Measurements from ENCODE around the gene THSD7B. TPM values are rescaled to one million over a fixed set of nuclear protein-coding genes. Genes with fewer than 3 reads are reported as not detected.

Gene THSD7B
- total RNA-seq, 1 donor from 2014 or later: 10.5 TPM

- no peak for DNase-seq (ENCODE audit: low spot score)
- no peak overlapping the region for H3K27ac Mint-ChIP-seq (ENCODE audit: unreplicated experiment)
- no peak for TF ChIP-seq CTCF (IDR thresholded peaks at IDR 0.05; ENCODE audit: unreplicated experiment)
- no peaks in the 10 kb centered on the region for H3K27me3 Mint-ChIP-seq (ENCODE audit: unreplicated experiment)
- no peak overlapping the region for H3K4me3 Mint-ChIP-seq (ENCODE audit: unreplicated experiment)
- H3K9me3 Mint-ChIP-seq (ENCODE audit: unreplicated experiment): peaks cover 4% of the 10 kb centered on the region
- H3K36me3 Mint-ChIP-seq (ENCODE audit: low read depth, unreplicated experiment): peaks cover 7% of the 10 kb centered on the region
- no peaks in the 10 kb centered on the region for H3K4me1 Mint-ChIP-seq (ENCODE audit: unreplicated experiment)
Measured at GRCh38 chr2:136917411-136917881, 152.1 kb downstream of the THSD7B start.

- no peaks in the 10 kb centered on the region for H3K36me3 Mint-ChIP-seq (ENCODE audit: low read depth, unreplicated experiment)
- no peak for TF ChIP-seq CTCF (IDR thresholded peaks at IDR 0.05; ENCODE audit: unreplicated experiment)
- H3K4me3 Mint-ChIP-seq (ENCODE audit: unreplicated experiment): no peak overlapping the region
- H3K27ac Mint-ChIP-seq (ENCODE audit: unreplicated experiment): no peak overlapping the region
- H3K27me3 Mint-ChIP-seq (ENCODE audit: unreplicated experiment): no peaks in the 10 kb centered on the region
- peaks cover 4% of the 10 kb centered on the region for H3K9me3 Mint-ChIP-seq (ENCODE audit: unreplicated experiment)
- DNase-seq (ENCODE audit: low spot score): no peak
- H3K4me1 Mint-ChIP-seq (ENCODE audit: unreplicated experiment): no peaks in the 10 kb centered on the region
Measured at GRCh38 chr2:136919682-136920081, 154.3 kb downstream of the THSD7B start.

- no peak overlapping the region for H3K27ac Mint-ChIP-seq (ENCODE audit: unreplicated experiment)
- H3K36me3 Mint-ChIP-seq (ENCODE audit: low read depth, unreplicated experiment): no peaks in the 10 kb centered on the region
- H3K27me3 Mint-ChIP-seq (ENCODE audit: unreplicated experiment): no peaks in the 10 kb centered on the region
- peaks cover 4% of the 10 kb centered on the region for H3K9me3 Mint-ChIP-seq (ENCODE audit: unreplicated experiment)
- TF ChIP-seq CTCF (IDR thresholded peaks at IDR 0.05; ENCODE audit: unreplicated experiment): no peak
- no peaks in the 10 kb centered on the region for H3K4me1 Mint-ChIP-seq (ENCODE audit: unreplicated experiment)
- H3K4me3 Mint-ChIP-seq (ENCODE audit: unreplicated experiment): no peak overlapping the region
- no peak for DNase-seq (ENCODE audit: low spot score)
Measured at GRCh38 chr2:136920652-136921333, 155.4 kb downstream of the THSD7B start.

- TF ChIP-seq CTCF (IDR thresholded peaks at IDR 0.05; ENCODE audit: unreplicated experiment): no peak
- Mint-ChIP-seq H3K27ac (ENCODE audit: unreplicated experiment) (no peak overlapping the region), H3K36me3 (ENCODE audit: low read depth, unreplicated experiment) (no peaks in the 10 kb centered on the region), H3K9me3 (ENCODE audit: unreplicated experiment) (no peaks in the 10 kb centered on the region), H3K4me3 (ENCODE audit: unreplicated experiment) (no peak overlapping the region), H3K4me1 (ENCODE audit: unreplicated experiment) (no peaks in the 10 kb centered on the region), H3K27me3 (ENCODE audit: unreplicated experiment) (no peaks in the 10 kb centered on the region)
- no peak for DNase-seq (ENCODE audit: low spot score)
Measured at GRCh38 chr2:136927156-136927555, 161.8 kb downstream of the THSD7B start.

- H3K4me1 Mint-ChIP-seq (ENCODE audit: unreplicated experiment): peaks cover 2% of the 10 kb centered on the region
- no peak overlapping the region for H3K27ac Mint-ChIP-seq (ENCODE audit: unreplicated experiment)
- H3K9me3 Mint-ChIP-seq (ENCODE audit: unreplicated experiment): no peaks in the 10 kb centered on the region
- no peak overlapping the region for H3K4me3 Mint-ChIP-seq (ENCODE audit: unreplicated experiment)
- H3K36me3 Mint-ChIP-seq (ENCODE audit: low read depth, unreplicated experiment): no peaks in the 10 kb centered on the region
- no peaks in the 10 kb centered on the region for H3K27me3 Mint-ChIP-seq (ENCODE audit: unreplicated experiment)
- no peak for DNase-seq (ENCODE audit: low spot score)
- no peak for TF ChIP-seq CTCF (IDR thresholded peaks at IDR 0.05; ENCODE audit: unreplicated experiment)
Measured at GRCh38 chr2:136929531-136929930, 164.2 kb downstream of the THSD7B start.

All from endothelial cell (in vitro differentiated cells).